Activated gamma-delta T cell (primary cell): ENCODE measurements around the gene LRP1.

Source experiments
- DNase-seq: peaks from one replicate; lab custom pipeline; 2025; lab: John Stamatoyannopoulos, UW

Gene LRP1

DNA sequence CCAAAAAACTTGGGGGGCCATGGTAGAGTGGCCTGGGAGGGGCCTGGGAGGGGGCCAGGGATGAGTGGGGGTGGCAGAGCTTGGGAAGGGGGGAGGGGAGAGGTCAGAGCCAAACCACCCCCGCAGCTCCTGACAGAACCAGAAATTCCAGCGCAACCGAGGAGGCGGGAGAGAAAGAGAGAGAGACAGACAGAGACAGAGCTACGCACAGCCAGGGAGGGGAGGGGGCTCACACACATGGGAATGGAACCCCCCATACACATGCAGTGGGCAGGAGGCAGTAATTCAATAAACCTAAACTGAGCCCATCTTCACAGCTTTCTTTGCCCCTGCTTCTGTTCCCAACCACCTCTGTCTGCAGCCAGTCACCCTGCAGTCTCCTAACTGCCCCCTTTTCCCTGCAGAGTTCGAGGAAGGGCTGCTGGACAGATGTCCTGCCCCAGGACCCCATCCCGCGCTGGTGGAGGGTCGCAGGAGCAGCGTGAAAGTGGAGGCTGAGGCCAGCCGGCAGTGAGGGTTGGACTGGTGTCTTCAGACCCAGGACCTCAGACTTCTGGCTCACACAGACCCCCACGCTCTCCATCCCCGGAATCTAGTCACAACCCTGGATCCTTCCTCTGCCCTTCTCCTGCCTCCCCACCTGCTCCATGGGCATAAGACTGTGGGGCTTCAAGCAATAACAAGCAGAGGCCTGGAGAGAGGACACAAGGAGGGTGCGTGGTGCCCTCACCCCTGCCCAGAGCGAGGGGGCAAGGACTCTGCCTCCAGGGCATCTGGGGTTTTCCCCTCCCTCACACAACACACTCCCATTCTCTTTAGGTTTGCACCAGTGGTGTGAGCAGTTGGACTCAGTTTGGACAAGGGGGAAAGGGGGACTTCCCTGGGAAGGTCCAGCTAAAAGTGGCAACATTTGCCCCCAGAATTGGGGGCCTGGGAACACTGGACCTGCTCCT lies 33.8 kb upstream of the LRP1 start:
- no peak for DNase-seq

DNA sequence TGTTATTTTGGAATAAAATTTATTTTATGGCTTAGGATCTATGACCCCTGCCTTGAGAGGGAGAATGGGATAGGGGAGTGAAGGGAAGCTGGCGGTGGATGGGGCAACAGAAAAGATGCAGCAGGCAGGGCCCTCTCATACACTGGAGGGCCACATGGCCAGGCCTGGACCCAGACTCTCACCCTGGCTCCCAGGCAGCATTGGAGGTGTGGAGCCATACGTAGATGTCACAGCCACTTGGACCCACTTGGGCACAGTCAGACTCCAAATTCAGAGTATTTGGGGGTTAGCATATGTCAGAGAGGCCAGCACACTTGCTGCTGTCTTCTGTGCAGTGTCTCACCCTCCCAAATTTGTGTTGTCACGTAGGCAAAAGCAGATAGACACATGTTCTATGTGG lies 32.8 kb upstream of the LRP1 start:
- no peak for DNase-seq

DNA sequence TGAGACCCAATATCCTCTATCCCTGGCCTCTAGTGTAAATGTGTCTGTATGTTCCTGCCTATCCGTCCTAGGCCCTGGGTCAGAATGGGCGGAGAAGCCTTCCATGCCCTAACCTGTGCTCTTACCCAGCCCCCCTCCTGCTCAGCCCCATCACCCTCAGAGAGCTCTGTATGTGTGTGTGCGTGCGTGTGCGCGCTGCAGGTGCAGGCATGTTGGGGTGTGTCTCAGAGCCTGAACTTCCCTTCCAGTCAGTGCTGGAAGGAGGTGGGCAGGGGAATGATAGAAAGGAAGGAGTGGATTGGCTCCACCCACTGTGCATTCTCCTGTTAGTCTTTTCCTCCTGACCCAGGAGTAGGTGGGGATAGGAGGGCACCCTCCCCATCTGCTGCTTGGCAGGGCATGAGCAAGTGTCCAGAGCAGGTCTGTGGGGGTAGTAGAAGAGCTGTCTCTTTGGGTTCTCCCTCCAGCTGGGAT lies 32.1 kb upstream of the LRP1 start:
- DNase-seq: no peak

DNA sequence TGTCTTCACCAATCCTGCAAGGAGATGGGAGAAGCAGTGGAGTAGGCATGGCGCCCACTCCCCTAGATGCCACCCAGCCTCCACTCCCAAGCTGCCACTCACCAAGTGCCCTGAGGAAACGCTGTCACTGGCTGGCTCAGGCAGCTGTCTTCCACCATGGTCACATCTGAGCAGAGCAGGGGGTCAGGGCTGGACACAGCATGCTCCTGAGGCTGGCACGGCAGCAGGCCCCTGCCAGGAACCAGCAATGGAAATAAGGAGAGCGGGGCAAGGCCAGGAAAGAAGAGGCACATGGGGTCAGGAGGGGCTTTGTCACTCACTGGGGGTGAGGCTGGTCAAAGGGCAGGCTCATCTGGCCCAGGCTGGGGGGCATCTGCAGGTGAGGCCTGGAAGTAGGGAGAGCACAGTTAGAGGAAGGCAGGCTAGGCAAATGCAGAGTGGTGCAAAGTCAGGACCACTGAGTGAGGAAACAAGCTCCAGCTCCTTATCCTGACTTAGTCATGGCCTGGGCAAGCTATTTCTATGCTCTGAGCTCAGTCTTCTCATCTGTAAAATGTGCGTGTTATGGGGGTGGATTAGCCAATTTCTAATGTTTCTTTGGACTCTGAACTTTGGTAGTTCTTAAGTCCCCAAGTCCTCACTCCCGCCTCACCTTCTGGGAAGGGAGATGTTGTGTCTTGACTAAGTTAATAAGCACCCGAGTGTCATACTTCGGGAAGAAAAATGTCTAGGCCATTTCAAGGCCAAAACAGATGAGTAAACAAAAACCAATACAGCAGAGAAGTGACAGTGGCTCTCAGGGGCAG lies 31.3 kb upstream of the LRP1 start:
- no peak for DNase-seq

DNA sequence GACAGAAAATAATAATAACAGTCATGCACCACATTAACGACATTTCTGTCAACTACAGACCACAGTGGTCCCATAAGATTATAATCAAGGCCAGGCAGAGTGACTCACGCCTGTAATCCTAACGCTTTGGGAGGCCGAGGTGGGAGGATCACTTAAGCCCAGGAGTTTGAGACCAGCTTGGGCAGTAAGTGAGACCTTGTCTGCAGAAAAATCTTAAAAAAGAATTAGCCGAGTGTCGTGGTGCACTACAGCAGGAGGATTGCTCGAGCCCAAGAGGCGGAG lies 30.8 kb upstream of the LRP1 start:
- no peak for DNase-seq

DNA sequence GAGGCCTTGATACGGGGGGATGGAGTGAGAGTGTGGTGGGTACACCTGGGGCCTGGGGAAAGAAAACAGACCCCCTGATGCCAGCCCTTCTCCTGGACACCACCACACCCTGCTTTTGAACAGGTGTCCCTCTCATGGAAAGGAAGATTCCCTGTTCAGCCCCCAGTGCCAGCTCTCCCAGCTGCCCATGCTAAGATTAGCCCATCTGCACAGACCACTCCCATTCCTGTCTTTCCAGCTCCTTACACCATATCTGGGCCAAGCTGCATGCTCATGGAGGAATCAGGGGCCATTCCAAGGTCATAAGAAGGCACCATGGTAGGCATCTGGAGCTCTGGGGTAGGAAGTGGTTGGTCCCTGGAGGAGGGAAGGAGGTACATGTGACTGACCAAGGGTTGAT lies 29.7 kb upstream of the LRP1 start:
- DNase-seq: no peak

DNA sequence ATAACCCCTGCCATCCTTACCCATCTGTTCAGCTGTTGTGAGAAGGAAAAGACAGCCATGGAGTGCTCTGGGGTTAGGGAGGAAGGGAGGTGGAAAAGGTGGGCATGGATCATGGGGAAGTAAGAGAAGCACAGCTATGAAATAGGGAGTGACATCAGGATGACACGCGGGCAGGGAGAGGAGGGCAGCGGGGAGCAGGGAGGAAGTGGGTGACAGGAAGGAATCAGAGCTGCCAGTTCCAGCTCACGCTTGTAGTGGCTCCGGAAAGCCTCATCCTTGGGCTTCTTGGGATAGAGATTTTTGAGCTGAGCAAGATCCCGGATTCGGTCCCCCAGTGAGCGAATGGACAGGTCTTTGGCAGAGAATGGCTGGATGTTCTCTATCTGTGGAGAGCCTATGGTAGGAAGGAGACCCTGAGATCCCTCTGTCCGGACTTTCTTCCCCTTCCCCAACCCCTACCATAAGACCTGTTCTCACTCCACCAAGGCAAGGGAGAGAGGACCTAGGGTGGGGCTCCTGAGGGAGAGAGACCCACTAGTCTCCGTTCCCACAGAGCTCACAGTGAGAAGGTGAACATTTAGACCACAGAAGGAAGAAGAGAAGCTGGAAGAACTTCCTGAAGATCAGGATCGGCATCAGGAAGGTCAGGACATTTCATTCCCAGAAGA lies 29.1 kb upstream of the LRP1 start:
- DNase-seq: no peak

DNA sequence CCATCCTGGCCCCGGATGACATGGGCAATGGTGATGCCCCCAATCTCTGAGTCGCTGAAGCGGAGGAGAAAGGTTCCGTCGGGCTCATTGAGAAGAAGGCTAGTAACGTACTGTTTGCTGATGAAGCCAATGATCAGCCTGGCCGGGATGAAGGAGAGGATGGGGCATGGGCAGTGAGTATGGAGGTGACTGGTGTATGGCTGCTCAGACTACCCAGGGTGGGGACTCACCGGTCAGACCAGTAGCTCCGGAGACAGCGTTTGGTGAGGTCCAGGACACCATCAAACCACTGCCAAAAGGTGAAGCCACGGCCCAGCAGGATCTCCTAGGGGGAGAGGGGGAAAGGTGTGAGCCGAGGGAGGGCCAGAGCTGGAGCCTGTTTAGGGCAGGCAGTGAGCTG lies 28.5 kb upstream of the LRP1 start:
- no peak for DNase-seq

DNA sequence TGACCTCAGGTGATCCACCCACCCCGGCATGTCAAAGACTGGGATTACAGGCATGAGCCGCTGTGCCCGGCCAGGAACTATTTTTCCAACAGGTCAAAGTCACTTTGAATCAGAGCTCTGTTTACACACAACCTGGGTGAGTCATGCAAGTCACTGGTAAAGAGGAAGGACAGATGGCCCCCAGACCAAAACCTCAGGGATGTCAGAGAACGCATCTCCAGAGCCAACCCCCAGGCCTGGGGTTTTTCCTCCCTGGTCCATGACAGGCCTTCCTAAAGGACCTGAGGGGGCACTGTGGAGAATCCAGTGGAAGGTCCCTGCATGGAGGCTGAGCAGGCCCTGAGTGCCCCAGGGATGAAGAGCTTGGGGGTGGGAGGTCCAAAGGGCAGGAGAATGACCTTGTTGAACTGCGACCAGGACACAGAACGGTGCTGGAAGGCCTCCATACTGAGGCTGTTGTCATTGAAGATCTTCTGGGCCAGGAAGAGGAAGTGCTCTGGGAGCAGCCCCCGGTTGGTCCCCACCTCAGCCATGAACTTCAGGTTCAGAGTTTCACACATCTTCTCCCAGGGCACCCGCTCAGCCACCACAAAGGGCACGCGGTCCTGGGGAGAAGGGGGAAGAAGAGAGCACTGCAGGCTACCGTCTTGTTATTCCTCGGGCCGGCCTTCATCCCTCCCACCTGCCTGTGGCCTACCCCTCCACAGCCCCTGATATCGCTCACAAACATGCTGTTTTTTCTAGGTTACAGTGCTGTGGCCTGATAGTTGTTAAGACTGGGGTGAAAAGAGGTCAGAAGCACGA lies 26.2 kb upstream of the LRP1 start:
- DNase-seq: no peak

DNA sequence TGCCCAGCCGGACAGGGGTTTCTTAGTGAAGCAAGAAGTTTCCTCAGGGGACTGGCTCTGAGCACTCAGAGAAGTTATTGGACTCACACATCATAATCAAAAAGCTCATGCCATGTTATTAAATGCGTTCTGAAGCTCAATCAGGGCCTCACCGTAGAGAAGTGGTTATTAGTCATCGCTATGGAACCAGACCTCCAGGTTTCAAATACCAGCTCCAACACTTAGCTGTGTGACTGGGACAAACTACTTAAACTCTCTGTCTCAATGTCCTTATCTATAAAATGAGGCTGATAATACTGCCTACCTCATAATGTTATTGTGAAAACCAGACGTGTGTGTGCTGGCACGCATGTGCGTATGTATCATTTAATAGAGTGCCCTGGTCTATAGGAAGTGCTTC lies 24.4 kb upstream of the LRP1 start:
- DNase-seq: no peak

DNA sequence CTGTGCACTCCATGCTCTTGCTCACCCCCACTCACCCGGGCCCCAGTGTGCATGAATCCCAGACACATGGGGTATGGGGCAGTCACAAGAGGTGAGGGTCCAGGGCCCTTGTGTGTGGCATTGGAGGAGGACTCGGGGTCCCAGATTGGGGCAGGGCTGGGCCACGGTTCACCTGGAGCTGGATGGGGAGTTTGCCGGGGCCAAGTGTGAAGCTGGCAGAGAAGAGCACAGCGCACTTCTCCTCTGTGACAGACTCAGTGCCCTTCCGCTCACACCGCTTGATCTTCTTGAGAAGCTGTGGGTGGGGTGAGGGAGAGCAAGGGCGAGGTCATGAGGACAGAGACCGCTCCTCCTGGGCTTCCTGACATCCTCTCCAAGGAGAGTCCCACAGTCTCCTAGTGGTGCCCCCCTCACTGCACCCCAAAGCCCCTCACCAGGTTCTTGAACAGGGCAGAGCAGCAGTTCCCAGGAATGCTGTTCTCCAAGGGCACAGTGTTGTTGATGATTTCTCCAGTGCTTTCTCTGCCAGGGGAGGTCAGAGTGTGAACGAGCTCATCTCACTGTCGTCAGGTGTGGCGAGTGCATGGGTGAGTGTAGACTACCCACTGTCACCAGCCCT lies 23.9 kb upstream of the LRP1 start:
- no peak for DNase-seq

DNA sequence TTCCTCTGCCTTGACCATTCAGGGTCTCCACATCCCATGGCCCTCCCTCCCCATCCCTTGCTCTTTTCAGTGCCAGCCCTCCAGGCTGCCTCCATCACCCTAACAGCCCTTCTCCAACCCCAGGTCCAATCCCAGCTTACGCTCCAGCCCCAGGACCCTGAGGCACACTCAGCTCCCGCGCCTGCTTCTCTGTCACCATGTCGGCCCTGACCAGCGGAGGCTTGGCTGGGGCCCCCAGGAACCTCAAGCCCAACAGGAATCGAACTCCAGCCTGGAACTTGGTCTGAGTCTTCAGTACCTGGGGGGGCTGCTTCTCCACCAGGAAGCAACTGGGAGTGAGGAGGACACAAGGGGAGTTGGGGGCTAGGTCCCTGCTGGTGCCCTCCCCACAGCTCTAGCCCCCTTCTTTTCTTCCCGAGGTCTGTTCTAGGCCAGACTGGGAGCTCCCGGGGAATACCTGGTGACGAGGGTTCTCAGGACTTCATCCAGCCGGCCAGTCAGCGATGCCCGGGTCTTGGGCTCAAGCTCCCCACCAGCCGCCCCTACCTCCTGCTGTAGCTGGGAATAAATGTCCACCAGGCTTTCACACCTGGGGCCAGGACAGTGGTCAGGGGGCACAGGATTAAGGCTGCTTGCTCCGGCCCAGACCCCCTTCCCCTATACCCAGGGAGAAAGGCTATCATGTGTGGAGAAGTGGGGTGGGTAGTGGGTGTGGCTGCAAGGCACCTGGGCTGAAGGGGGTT lies 23.1 kb upstream of the LRP1 start:
- no peak for DNase-seq

DNA sequence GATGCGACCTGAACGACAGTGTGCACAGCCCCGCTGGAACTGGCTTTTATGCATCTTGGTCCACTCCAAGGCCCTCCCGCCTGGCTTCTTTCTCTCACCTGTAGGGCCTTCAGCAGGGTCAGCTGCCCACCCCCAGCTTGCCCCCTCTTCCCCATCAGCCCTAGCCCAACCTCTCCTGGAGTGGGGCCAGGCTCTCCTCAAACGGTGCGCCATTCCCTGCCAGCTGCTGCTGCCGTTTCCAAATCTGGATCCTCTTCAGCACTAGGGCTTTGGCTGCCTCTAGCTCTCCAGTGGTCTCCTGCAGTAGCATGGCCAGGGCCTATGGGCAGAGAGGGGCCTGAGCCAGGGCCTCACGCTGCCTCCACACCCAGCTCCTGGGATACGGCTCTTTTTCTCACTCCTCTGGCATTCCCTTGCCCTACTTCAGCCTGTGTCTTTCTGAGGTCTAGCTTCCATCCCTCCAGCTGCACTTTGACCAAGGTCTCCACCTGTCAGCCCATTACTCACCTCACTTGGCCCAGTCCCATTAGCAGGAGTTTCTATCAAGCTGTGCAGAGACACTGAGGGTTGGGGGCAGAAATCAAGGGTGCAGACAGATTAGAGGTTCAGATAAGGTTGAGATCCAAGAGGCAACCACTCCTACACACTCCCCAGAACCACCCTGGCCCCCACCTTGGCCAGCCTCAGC lies 22.1 kb upstream of the LRP1 start:
- no peak for DNase-seq

DNA sequence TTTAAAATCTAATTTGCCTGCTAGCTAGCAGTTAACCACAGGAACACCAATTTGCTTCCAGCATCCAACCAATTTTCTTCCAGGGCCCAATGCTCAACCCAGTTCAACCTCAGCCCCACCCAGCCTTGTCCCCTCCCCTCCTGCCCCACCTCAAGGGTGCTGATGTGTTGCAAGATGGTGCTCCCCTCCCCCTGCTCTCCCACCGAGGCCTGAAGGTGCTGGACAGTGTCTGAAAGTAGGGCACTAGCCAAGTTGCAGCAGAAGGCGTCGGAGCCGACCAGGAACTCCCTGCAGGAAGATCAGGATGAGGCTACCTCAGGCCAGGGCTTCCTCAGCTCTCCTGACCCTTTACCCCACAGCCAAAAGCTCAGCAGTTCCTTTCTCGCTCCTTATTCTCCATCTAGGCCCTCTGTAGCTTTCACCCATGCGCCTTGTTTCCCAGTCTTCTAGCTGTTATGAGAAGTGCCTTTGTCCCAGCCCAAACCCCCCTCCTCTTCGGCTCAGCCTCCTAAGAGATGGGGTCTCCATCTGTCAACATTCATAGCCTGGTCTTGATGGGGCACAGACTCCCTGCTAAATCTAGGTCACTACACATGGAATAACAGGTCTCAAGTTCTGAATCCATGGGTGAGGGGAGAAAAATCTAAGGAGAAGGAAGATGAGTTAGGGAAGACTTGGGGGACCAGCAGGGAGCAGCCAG lies 20.7 kb upstream of the LRP1 start:
- DNase-seq: no peak

DNA sequence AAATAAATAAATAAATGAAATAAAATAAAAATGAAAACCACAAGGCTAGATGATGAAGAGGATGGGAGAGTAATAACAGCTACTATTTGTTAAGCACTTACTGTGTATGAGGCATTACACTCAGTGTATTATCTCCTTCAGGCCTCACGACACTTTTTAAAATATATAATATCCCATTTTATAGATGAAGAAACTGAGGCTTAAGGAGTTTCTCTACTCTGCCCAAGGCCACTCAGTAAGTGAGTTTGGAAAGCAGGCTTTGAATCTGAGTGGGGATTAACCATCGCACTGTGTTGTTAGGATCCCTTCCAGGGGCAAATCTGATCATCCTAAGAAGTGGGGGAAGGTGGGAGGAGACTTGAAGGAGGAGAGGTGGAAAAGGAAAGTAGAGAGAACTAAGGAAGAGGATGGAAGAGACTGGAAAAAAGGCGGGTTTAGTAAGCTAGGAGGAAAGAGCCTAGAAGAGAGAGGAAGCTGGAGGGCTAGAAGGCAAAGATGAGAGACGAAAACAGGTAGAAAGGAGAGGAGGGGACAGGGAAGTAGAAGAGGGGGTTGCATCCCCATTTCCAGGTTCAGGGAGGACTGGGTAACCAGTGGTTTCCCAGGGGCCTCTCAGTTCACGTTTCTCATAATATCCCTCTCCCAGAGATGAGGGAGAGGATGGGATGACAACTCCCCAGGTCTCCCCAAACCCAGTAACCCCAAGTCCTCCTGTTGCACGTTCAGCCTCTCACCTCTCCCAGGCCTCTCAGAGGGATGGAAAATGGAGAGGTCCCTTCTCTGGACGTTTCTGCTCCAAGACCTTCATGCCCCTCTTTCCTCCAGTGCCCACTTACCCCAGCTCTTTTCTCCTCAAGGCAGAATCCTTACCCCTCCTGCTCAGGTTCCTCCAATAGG lies 18.8 kb upstream of the LRP1 start:
- DNase-seq: no peak

DNA sequence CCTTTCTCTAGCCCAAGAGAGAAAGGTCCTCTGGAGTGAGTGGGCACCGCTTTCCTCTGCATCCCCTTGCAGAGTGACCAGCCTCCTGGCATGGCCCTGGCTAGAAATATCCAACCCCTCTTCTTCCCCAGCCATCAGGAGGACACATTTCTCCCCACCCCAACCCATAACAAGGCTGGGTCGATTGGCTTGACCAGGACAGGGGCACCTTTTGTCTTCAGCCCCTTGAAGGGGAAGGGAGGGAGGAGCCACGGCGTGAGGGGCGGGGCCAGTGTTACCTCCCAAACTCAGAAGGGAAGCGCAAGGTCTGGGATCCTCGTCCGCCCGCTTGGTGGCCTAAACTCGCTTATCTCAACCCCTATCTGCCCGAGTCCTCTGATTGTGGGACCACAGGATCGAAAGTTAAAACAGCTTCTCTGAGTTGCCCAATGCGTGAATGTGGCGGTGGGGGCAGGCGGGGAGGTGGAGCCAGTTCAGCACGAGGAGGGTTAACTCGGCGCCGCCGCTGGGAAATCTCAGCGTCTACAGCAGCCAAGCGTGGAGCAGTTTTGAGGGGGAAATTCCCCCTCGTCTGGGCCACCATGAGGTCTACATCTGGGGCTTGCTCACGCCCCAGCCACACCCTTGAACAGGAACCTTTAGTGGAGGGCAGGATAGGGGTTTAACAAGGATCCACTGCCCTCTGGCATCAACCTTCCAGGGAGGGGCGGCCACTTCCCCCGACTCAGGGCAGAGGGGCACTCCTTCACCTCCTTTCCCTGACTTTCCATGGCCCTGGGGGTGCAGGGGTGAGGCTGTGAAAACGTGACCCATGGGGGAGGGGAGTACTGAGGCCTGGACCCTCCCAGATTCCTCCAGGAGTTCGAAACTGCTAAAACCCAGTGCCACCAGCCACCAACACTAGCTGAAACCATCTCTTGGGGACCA lies 17.9 kb upstream of the LRP1 start:
- peak; percentile 54 for DNase-seq

DNA sequence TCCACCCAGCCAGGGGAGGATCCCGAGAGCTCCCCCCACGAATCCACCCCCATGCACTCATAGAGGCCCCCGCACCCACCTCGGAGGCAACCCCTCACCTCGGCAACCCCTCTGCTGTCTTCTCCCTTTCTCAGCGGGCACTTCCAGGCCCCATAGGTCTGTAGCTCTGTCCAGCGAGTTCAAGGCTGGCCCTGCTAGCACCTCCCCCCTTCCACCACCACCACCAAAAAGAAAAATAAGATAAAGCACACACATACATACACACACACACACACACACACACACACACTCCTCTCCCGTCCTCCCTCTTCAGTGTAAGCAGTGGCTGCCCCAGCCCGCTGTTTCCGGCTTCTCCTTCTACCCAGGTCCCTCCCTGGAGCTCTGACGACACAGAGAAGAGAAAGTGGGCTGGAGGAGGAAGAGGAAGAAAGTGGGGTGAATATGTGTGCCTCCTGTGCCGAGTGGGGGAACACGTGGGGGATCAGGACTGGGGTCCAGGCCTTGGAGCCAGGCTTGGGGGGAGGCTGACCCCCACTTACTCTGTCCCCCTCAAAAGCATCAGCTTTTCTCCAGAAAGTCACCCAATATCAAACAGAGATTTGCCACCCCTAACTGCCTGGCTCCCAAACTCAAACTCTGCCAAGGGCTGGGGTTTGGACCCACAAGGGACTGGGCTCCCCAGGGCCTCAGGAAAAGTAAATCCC lies 17.1 kb upstream of the LRP1 start, which contains the start of gene STAT6:
Gene STAT6 (minus strand): TSS at position 332 of the 704 bp plus-strand sequence. CDS start 3,084 bp downstream, outside the sequence.
- peak; percentile 31 for DNase-seq
